PFSK-1 (cell line): Measurements from ENCODE around the gene RPUSD4.

Experiments
- REST ChIP-seq, 2 experiments: IDR thresholded peaks; 2 replicates each; pipeline versions ENCODE4 v1.6.1 to v1.8.0; 2011 to 2012; ENCODE audit warnings: low read depth in 2 of 2, low read length in 2 of 2, control low read depth in 1 of 2, inconsistent platforms in 1 of 2, mild to moderate bottlenecking in 1 of 2, moderate library complexity in 1 of 2; ENCODE audit not compliant: insufficient read depth in 1 of 2
- TAF1 ChIP-seq: IDR thresholded peaks from 2 replicates; pipeline ENCODE4 v1.6.1; 2012; ENCODE audit warnings: low read length, control low read depth, borderline replicate concordance; ENCODE audit not compliant: insufficient read depth

GRCh38 chr11:126160345-126161022 lies 51.0 kb downstream of the RPUSD4 start:
- TF ChIP-seq REST (IDR thresholded peaks at IDR 0.05; ENCODE audit: insufficient read depth in 1 of 2, low read depth in 2 of 2, low read length in 2 of 2) (no peak), TAF1 (no peak)
